Pericardium fibroblast (primary cell): Measurements from ENCODE around the gene MORF4L2. TPM values are rescaled to one million over a fixed set of nuclear protein-coding genes. Genes with fewer than 3 reads are reported as not detected.

Experiments
- total RNA-seq: library from RNA; depleted of rRNA; stranded (reverse); fragments of >200 nt; gene quantifications from 2 replicates; pipeline ENCODE4 v1.2.3, GENCODE V29; 2015

Gene MORF4L2, protein sequence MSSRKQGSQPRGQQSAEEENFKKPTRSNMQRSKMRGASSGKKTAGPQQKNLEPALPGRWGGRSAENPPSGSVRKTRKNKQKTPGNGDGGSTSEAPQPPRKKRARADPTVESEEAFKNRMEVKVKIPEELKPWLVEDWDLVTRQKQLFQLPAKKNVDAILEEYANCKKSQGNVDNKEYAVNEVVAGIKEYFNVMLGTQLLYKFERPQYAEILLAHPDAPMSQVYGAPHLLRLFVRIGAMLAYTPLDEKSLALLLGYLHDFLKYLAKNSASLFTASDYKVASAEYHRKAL
- total RNA-seq = 390 and 792 TPM in 2 replicates

GRCh38 chrX:103686199-103687072 is at the start of gene MORF4L2:
Gene MORF4L2 (minus strand): TSS chrX:103686699. CDS start chrX:103677027, 9,672 bp downstream.

DNA sequence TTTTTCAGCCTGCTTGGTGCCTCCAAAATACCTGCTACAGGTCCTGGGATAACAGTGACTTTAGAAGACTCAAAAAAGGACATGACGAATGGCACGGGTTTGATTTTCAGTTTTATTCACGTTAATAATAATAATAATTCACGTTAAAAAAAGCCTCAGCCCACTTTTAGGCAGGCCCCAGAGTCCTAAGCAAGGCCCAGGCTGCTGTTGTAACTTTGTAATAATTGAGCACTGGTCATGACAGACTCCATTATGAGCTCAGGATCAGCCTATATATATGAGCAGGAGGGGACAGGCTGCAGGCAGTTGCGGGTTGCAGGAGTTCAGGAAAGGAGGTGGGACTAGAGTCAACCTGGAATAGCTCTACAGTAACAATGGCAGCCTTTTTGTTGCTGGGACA is 24.1 kb upstream of the MORF4L2 start, which contains the start of gene TMEM31:
Gene TMEM31, plus strand, starts transcription at position 301 of the 400 bp plus-strand sequence. CDS start 1,350 bp downstream, outside the sequence.

GRCh38 chrX:103628386-103629317 is 57.8 kb downstream of the MORF4L2 start, which contains the start of gene TCEAL1:
Gene TCEAL1 (plus strand): TSS chrX:103628975. CDS start chrX:103629917, 942 bp downstream.

Other genes with a start within 250 kb of the MORF4L2 start
- gene RAB40A, start 167.2 kb downstream of the MORF4L2 start, total RNA-seq = 0.17 and 0.58 TPM in 2 replicates
- 119 and 253 TPM in 2 replicates for gene TCEAL4, start 101.2 kb downstream of the MORF4L2 start, total RNA-seq
- 38.0 and 98.5 TPM in 2 replicates for gene TCEAL3, start 78.7 kb downstream of the MORF4L2 start, total RNA-seq
- 42.2 and 76.0 TPM in 2 replicates for gene TCEAL1, start 57.7 kb downstream of the MORF4L2 start, total RNA-seq
- not detected in 2 replicates for gene TMEM31, start 24.2 kb upstream of the MORF4L2 start, total RNA-seq
- gene PLP1, start 90.1 kb upstream of the MORF4L2 start, total RNA-seq = 2.5 and 5.8 TPM in 2 replicates
- gene RAB9B, start 145.6 kb upstream of the MORF4L2 start, total RNA-seq = 0.23 and 1.1 TPM in 2 replicates